Uterus (tissue), 2 donors: Measurements from ENCODE around the gene TICAM1.

Experiments
- CTCF ChIP-seq, 4 experiments: fragments of 200-600 bp in 2 of 4; fragments of 450-650 bp in 2 of 4; sonication (generic) in 2 of 4; IDR thresholded peaks; one replicate each; pipeline ENCODE4 v1.5.1; 2016 to 2019; ENCODE audit warnings: antibody characterized with exemption in 4 of 4, mild to moderate bottlenecking in 2 of 4, moderate library complexity in 1 of 4
- POLR2A ChIP-seq, 2 donors: fragments of 450-650 bp; IDR thresholded peaks; one replicate each; pipeline ENCODE4 v1.6.1; 2016; ENCODE audit warnings: antibody characterized with exemption in 2 of 2, mild to moderate bottlenecking in 1 of 2, moderate library complexity in 1 of 2

GRCh38 chr19:4832776-4833175 lies 1.3 kb upstream of the TICAM1 start:
- TF ChIP-seq CTCF (IDR thresholded peaks at IDR 0.05), result no peak
- TF ChIP-seq POLR2A (IDR thresholded peaks at IDR 0.05), result no peak
